ENCODE data around the gene INPP5D.
"Not testable (repeated sequence)": the region's sequence is repeated elsewhere in the genome, so short reads cannot be mapped to it uniquely, and the experiment has no call there.

The INPP5D gene

GRCh38 chr2:233122541-233122940 lies 62.4 kb downstream of the INPP5D start:
- no peak overlapping the region for H3K4me3 ChIP-seq (ENCODE audit: low read depth, low read length)
- no peak for TF ChIP-seq CTCF (IDR thresholded peaks at IDR 0.05; ENCODE audit: borderline replicate concordance, insufficient read depth, low read depth, low read length)

GRCh38 chr2:233123576-233123975 lies 63.4 kb downstream of the INPP5D start:
- not testable (repeated sequence) for H3K4me3 ChIP-seq (ENCODE audit: low read depth, low read length)

DNA sequence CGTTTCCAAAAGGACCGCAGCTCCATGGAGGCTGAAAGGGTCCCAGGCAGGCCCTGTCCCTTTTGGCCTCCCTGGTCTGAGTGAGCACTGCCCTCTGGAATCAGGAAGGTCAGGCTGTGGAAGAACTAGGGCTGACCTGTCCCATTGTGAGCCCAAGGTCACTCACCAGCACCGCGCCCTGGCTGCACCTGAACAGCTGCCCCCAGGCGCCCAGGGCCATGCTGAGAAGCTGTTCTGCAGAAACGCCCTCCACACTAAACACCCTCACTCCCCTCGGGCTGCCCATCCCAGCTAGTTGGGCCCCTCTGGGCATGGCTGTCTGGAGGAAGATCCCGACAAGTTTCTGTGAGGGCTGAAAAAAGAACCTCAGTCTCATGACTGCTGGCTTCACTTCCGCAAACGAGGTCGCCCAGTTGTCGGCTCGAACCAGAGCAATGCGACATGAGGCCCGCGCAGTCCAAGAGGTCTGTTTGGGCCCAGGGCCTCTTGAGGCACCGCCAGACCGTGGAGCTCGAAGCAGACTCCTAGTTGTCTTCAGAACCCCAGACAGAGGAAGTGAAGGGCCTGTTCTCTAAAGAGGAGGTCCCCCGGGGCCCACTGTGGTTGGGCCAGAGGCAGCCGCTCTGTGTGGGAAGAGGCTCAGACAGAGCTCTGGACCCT lies 64.4 kb downstream of the INPP5D start:
- no peak for TF ChIP-seq CTCF (IDR thresholded peaks at IDR 0.05; ENCODE audit: borderline replicate concordance, insufficient read depth, low read depth, low read length)
- no peak overlapping the region for H3K4me3 ChIP-seq (ENCODE audit: low read depth, low read length)

DNA sequence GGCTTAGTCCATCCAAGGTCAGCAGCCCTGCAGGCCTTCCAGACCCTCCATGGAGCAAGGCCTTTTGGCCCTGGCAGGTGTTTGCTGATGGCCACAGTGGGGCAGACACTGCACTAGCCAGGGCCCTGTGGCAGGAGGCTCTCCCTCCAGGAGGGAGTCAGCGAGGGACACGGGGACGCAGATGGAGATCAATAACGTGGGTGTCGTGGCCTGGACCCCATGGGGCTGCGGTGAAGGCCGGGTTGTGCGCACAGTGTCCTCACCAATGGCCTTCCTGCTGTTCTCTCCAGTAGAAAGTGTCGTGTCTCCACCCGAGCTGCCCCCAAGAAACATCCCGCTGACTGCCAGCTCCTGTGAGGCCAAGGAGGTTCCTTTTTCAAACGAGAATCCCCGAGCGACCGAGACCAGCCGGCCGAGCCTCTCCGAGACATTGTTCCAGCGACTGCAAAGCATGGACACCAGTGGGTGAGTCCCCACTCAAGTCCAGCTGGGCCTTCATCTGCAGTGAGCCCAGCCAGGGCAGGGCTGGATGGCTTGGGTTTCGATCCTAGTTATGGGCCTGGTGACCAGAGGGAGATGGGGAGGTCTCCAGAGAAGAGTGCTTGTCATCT lies 65.4 kb downstream of the INPP5D start:
- no peak for TF ChIP-seq CTCF (IDR thresholded peaks at IDR 0.05; ENCODE audit: borderline replicate concordance, insufficient read depth, low read depth, low read length)
- H3K4me3 ChIP-seq (ENCODE audit: low read depth, low read length): no peak overlapping the region

GRCh38 chr2:233129351-233129978 lies 69.3 kb downstream of the INPP5D start:
- no peak for TF ChIP-seq CTCF (IDR thresholded peaks at IDR 0.05; ENCODE audit: borderline replicate concordance, insufficient read depth, low read depth, low read length)
- H3K4me3 ChIP-seq (ENCODE audit: low read depth, low read length): no peak overlapping the region

- no peak overlapping the region for H3K4me3 ChIP-seq (ENCODE audit: low read depth, low read length)
- TF ChIP-seq CTCF (IDR thresholded peaks at IDR 0.05; ENCODE audit: borderline replicate concordance, insufficient read depth, low read depth, low read length): no peak
Measured at GRCh38 chr2:233130024-233130423, 69.9 kb downstream of the INPP5D start.

DNA sequence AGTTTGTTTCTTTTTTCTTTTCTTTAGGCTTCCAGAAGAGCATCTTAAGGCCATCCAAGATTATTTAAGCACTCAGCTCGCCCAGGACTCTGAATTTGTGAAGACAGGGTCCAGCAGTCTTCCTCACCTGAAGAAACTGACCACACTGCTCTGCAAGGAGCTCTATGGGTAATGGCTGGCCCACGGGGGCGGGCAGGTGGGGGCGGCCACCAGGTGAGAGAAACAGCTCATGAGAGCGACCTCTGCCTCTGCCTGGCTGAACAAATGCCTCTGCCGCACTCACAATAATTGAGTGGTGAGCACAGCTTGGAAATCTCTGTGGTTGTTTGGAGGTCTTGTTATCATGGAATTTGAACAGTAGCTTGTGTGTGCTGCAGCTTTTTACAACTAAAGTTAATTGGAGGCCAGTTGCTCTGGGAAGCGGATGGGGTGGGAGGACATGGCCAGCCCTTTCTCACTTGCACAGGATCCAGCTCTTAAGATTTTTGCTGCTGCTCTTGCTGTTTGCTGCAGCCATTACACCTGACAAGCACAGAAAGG lies 70.4 kb downstream of the INPP5D start:
- no peak for TF ChIP-seq CTCF (IDR thresholded peaks at IDR 0.05; ENCODE audit: borderline replicate concordance, insufficient read depth, low read depth, low read length)

More for the DNA sequence above, 70.4 kb downstream of the INPP5D start:
- no peak overlapping the region for H3K4me3 ChIP-seq (ENCODE audit: low read depth, low read length)

Measured in GM12875 (cell line).